GM21515 (cell line): ENCODE measurements around the gene MRPS11.
"Not testable (repeated sequence)": the region's sequence is repeated elsewhere in the genome, so short reads cannot be mapped to it uniquely, and the experiment has no call there.

ENCODE experiments used
- ATAC-seq: cut with Tn5 transposase; IDR thresholded peaks from one replicate; pipeline ENCODE4 v1.9.1; 2021; ENCODE audit not compliant: unreplicated experiment

Gene MRPS11

GRCh38 chr15:88454867-88455810 lies 12.4 kb upstream of the MRPS11 start:
- peak; percentile 89 for ATAC-seq

GRCh38 chr15:88456733-88457132 lies 10.8 kb upstream of the MRPS11 start:
- ATAC-seq: no peak

- ATAC-seq: no peak
These were observed 3.5 kb upstream of the MRPS11 start for GRCh38 chr15:88463870-88464532.

- ATAC-seq: no peak
These were observed 1.8 kb upstream of the MRPS11 start for GRCh38 chr15:88465633-88466224.

- peak; percentile 13 for ATAC-seq
These were observed 524 bp downstream of the MRPS11 start for GRCh38 chr15:88467935-88468528.

- ATAC-seq: not testable (repeated sequence)
These were observed 1.2 kb downstream of the MRPS11 start for GRCh38 chr15:88468721-88469120.

- ATAC-seq: no peak
These were observed 1.8 kb downstream of the MRPS11 start for GRCh38 chr15:88469321-88469720.

- ATAC-seq: no peak
These were observed 3.3 kb downstream of the MRPS11 start for GRCh38 chr15:88470625-88471372.

- ATAC-seq: no peak
These were observed 4.7 kb downstream of the MRPS11 start for GRCh38 chr15:88472225-88472624.

- ATAC-seq: not testable (repeated sequence)
These were observed 6.3 kb downstream of the MRPS11 start for GRCh38 chr15:88473661-88474293.

- no peak for ATAC-seq
These were observed 9.1 kb downstream of the MRPS11 start for GRCh38 chr15:88476635-88477060.

GRCh38 chr15:88477126-88477525 lies 9.6 kb downstream of the MRPS11 start:
- ATAC-seq: no peak

GRCh38 chr15:88477904-88478303 lies 10.4 kb downstream of the MRPS11 start:
- no peak for ATAC-seq

GRCh38 chr15:88479169-88479568 lies 11.7 kb downstream of the MRPS11 start:
- no peak for ATAC-seq

GRCh38 chr15:88480981-88481380 lies 13.5 kb downstream of the MRPS11 start:
- no peak for ATAC-seq

GRCh38 chr15:88482263-88482662 lies 14.8 kb downstream of the MRPS11 start:
- no peak for ATAC-seq

- no peak for ATAC-seq
These were observed 17.3 kb downstream of the MRPS11 start for GRCh38 chr15:88484682-88485331.

- ATAC-seq: no peak
These were observed 19.8 kb downstream of the MRPS11 start for GRCh38 chr15:88487178-88487795.
